HL-60 (cell line): ENCODE measurements around the gene CCL20.

Experiments
- DNase-seq, 2 experiments: peaks; one replicate each; pipeline ENCODE4 v3.0.0-alpha.2; 2010 to 2020; ENCODE audit warnings: low read depth in 1 of 2, low spot score in 1 of 2
- H3K27ac ChIP-seq: fragments of 250-450 bp; sonication (Bioruptor Pico); replicated peaks from 2 replicates; pipeline ENCODE4 v1.5.1; 2020; ENCODE audit warnings: mild to moderate bottlenecking, moderate library complexity
- H3K27me3 ChIP-seq: fragments of 250-450 bp; sonication (Bioruptor Pico); 2 replicates; pipeline ENCODE4 v1.5.1; 2021; ENCODE audit warnings: mild to moderate bottlenecking, moderate library complexity; ENCODE audit not compliant: insufficient read depth, poor library complexity, severe bottlenecking
- H3K4me3 ChIP-seq: replicated peaks from 2 replicates; pipeline ENCODE4 v1.5.1; 2011; ENCODE audit warnings: mild to moderate bottlenecking, control low read depth, low read length; ENCODE audit not compliant: insufficient read depth
- CTCF ChIP-seq: IDR thresholded peaks from one replicate; pipeline ENCODE4 v1.5.1; 2011; ENCODE audit warnings: low read length, control low read depth, inconsistent platforms; ENCODE audit not compliant: insufficient read depth
- GABPA ChIP-seq: IDR thresholded peaks from 2 replicates; pipeline ENCODE4 v1.6.1; 2012; ENCODE audit warnings: low read depth
- POLR2AphosphoS5 ChIP-seq: IDR thresholded peaks from 2 replicates; pipeline ENCODE4 v1.6.1; 2012; ENCODE audit warnings: low read depth
- REST ChIP-seq: IDR thresholded peaks from 2 replicates; pipeline ENCODE4 v1.6.1; 2012; ENCODE audit warnings: low read depth; ENCODE audit not compliant: insufficient replicate concordance
- SPI1 ChIP-seq: IDR thresholded peaks from 2 replicates; pipeline ENCODE4 v1.6.1; 2012; ENCODE audit warnings: low read depth, mild to moderate bottlenecking, borderline replicate concordance

The CCL20 gene

GRCh38 chr2:227853765-227854271 is 40.2 kb downstream of the CCL20 start:
- no peak overlapping the region for H3K27ac ChIP-seq
- DNase-seq: no peak
- no peak for TF ChIP-seq CTCF
- no peak for TF ChIP-seq REST
- TF ChIP-seq SPI1: no peak
- TF ChIP-seq POLR2AphosphoS5: no peak
- no peak for TF ChIP-seq GABPA

GRCh38 chr2:227855440-227855839 is 41.8 kb downstream of the CCL20 start:
- Histone ChIP-seq H3K4me3 (no peak overlapping the region), H3K27me3 (no peaks in the 10 kb centered on the region), H3K27ac (no peak overlapping the region)
- no peak for DNase-seq
- no peak for TF ChIP-seq CTCF
- no peak for TF ChIP-seq REST
- TF ChIP-seq SPI1: no peak
- TF ChIP-seq POLR2AphosphoS5: no peak
- no peak for TF ChIP-seq GABPA

More at GRCh38 chr2:227853765-227854271, 40.2 kb downstream of the CCL20 start:
- H3K4me3 ChIP-seq: no peak overlapping the region
- H3K27me3 ChIP-seq: no peaks in the 10 kb centered on the region

- Histone ChIP-seq H3K27me3 (no peaks in the 10 kb centered on the region), H3K4me3 (no peak overlapping the region), H3K27ac (no peak overlapping the region)
- no peak for DNase-seq
- TF ChIP-seq GABPA (no peak), CTCF (no peak), POLR2AphosphoS5 (no peak), SPI1 (no peak), REST (no peak)
These were observed 43.1 kb downstream of the CCL20 start for GRCh38 chr2:227856697-227857096.
